OCI-LY1 (cell line): ENCODE measurements around the gene ASF1B.

Source experiments
- H2AFZ ChIP-seq: fragments of 200-600 bp; sonication (generic), shearing (Covaris generic); 2 replicates; pipeline ENCODE4 v1.6.0; 2014; ENCODE audit warnings: antibody characterized with exemption, mild to moderate bottlenecking, low read length
- H3F3A ChIP-seq: fragments of 200-600 bp; sonication (generic), shearing (Covaris generic); 2 replicates; pipeline ENCODE4 v1.6.0; 2014; ENCODE audit warnings: mild to moderate bottlenecking, antibody characterized with exemption, low read length, moderate library complexity; ENCODE audit not compliant: insufficient read depth
- H3K27ac ChIP-seq: fragments of 200-600 bp; sonication (generic); 2 replicates; pipeline ENCODE4 v1.5.1; 2014; ENCODE audit warnings: low read length, mixed run types, mild to moderate bottlenecking, low read depth; ENCODE audit not compliant: poor library complexity, severe bottlenecking
- H3K27me3 ChIP-seq: fragments of 200-600 bp; sonication (generic); 2 replicates; pipeline ENCODE4 v1.6.0; 2014; ENCODE audit warnings: antibody characterized with exemption, mild to moderate bottlenecking, low read length, moderate library complexity; ENCODE audit not compliant: insufficient read depth
- H3K36me3 ChIP-seq: fragments of 200-600 bp; sonication (generic); 2 replicates; pipeline ENCODE4 v1.6.1; 2014; ENCODE audit warnings: mild to moderate bottlenecking, antibody characterized with exemption, low read length, moderate library complexity, mixed read lengths; ENCODE audit not compliant: insufficient read depth
- H3K4me1 ChIP-seq: fragments of 200-600 bp; sonication (generic); 2 replicates; pipeline ENCODE4 v1.5.1; 2014; ENCODE audit warnings: mild to moderate bottlenecking, low read length, moderate library complexity; ENCODE audit not compliant: insufficient read depth, severe bottlenecking
- H3K4me2 ChIP-seq: fragments of 200-600 bp; sonication (generic), shearing (Covaris generic); 2 replicates; pipeline ENCODE4 v1.6.1; 2014; ENCODE audit warnings: low read length
- H3K4me3 ChIP-seq: fragments of 200-600 bp; sonication (generic); 2 replicates; pipeline ENCODE4 v1.5.1; 2014; ENCODE audit warnings: low read length, low read depth, mild to moderate bottlenecking, mixed read lengths; ENCODE audit not compliant: poor library complexity, severe bottlenecking
- H3K79me2 ChIP-seq: fragments of 200-600 bp; shearing (Covaris generic); 2 replicates; pipeline ENCODE4 v1.6.1; 2016; ENCODE audit warnings: mixed run types, low read length, mixed read lengths; ENCODE audit not compliant: insufficient read depth
- H3K9ac ChIP-seq: fragments of 200-600 bp; sonication (generic), shearing (Covaris generic); 2 replicates; pipeline ENCODE4 v1.6.1; 2014; ENCODE audit warnings: mild to moderate bottlenecking, low read length, mixed read lengths
- H3K9me2 ChIP-seq: fragments of 200-600 bp; sonication (generic), shearing (Covaris generic); 2 replicates; pipeline ENCODE4 v1.6.1; 2014; ENCODE audit warnings: low read depth, mild to moderate bottlenecking, low read length, mixed read lengths
- H3K9me3 ChIP-seq: fragments of 200-600 bp; shearing (Covaris generic); 2 replicates; pipeline ENCODE4 v1.6.1; 2014; ENCODE audit warnings: low read length, mixed read lengths
- H4K20me1 ChIP-seq: fragments of 200-600 bp; sonication (generic), shearing (Covaris generic); 2 replicates; pipeline ENCODE4 v1.6.0; 2016; ENCODE audit warnings: mild to moderate bottlenecking, low read length; ENCODE audit not compliant: insufficient read depth
- EZH2 ChIP-seq: fragments of 200-600 bp; sonication (generic), shearing (Covaris generic); IDR thresholded peaks from 2 replicates; pipeline ENCODE4 v1.8.0; 2017; ENCODE audit warnings: borderline replicate concordance, mixed run types, mild to moderate bottlenecking, antibody characterized with exemption, low read length, moderate library complexity, mixed read lengths
- TF ChIP-seq, protein P1 (sequence below): fragments of 200-600 bp; sonication (generic), shearing (Covaris generic); IDR thresholded peaks from 2 replicates; pipeline ENCODE4 v1.5.1; 2017; ENCODE audit warnings: mild to moderate bottlenecking, antibody characterized with exemption, low read length, moderate library complexity, mixed read lengths

Gene ASF1B

DNA sequence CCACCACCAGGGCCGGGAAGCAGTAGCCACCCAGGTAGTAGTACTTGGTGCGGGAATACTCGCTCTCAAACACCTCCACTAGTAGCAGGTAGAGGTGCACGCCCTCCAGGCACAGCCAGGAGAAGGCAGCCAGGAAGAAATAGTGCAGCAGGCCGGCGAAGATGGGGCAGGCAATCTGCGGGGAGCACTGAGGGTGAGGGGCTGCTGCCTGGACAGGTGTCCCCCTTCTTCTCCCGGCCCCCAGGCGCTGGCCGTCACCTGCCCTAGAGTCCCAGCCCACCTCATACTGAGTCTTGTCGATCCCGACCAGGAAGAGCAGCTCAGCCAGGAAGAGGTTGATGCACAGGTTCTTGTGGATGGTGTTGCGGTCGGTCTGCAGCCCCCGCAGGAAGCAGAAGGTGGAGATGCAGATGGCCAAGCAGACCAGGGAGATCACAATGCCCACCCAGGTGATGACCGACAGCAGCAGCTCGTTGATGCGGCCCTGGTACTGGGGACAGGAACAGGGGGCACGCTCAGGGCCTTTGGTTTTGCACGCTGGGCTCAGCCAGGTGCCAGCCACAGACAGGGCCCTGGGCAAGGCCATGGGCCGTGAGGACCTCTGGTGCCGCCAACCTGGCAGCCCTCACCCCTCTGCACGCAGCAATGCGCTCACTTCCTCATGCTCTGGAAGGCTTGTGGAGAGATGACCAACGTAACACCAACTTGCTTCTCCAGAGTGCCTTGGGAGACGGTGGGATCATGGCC, 20.8 kb upstream of the ASF1B start:
- Histone ChIP-seq H3K36me3 (no peaks in the 10 kb centered on the region), H3F3A (no peaks in the 10 kb centered on the region), H2AFZ (no peak overlapping the region), H3K4me1 (no peaks in the 10 kb centered on the region), H3K27me3 (no peaks in the 10 kb centered on the region), H3K4me3 (no peak overlapping the region), H3K79me2 (no peaks in the 10 kb centered on the region), H3K9me2 (no peaks in the 10 kb centered on the region), H4K20me1 (no peaks in the 10 kb centered on the region), H3K9ac (no peak overlapping the region), H3K9me3 (no peaks in the 10 kb centered on the region), H3K27ac (no peak overlapping the region), H3K4me2 (no peak overlapping the region)
- TF ChIP-seq EZH2 = no peak
- TF ChIP-seq, protein P1, sequence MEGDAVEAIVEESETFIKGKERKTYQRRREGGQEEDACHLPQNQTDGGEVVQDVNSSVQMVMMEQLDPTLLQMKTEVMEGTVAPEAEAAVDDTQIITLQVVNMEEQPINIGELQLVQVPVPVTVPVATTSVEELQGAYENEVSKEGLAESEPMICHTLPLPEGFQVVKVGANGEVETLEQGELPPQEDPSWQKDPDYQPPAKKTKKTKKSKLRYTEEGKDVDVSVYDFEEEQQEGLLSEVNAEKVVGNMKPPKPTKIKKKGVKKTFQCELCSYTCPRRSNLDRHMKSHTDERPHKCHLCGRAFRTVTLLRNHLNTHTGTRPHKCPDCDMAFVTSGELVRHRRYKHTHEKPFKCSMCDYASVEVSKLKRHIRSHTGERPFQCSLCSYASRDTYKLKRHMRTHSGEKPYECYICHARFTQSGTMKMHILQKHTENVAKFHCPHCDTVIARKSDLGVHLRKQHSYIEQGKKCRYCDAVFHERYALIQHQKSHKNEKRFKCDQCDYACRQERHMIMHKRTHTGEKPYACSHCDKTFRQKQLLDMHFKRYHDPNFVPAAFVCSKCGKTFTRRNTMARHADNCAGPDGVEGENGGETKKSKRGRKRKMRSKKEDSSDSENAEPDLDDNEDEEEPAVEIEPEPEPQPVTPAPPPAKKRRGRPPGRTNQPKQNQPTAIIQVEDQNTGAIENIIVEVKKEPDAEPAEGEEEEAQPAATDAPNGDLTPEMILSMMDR = no peak

DNA sequence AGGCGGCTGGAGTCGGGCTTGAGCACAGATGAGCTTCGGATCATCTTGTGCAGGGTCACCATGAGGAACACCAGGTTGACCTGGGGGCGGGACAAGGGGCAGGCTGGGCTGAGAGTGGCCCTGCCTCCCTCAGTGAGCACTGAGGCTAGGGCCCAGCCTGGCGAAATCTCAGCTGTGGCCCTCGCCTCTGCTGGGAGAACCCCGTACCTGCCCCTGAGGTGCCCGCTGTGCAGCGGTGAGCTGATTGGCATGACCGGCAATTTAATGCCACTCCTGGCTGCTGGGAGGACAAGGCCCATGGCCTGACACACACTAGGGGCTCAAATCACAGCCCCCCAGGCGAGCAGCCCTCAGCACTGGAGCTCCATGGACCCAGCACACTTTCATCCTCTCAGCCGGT, 19.7 kb upstream of the ASF1B start:
- Histone ChIP-seq H3K27me3 (no peaks in the 10 kb centered on the region), H3K9me3 (no peaks in the 10 kb centered on the region), H3K9ac (no peak overlapping the region), H3K9me2 (no peaks in the 10 kb centered on the region), H3K36me3 (no peaks in the 10 kb centered on the region), H3K4me2 (no peak overlapping the region), H4K20me1 (no peaks in the 10 kb centered on the region), H3K27ac (no peak overlapping the region), H3F3A (no peaks in the 10 kb centered on the region), H3K79me2 (no peaks in the 10 kb centered on the region), H2AFZ (no peak overlapping the region), H3K4me1 (no peaks in the 10 kb centered on the region), H3K4me3 (no peak overlapping the region)
- no peak for TF ChIP-seq EZH2
- TF ChIP-seq, protein P1 = no peak

DNA sequence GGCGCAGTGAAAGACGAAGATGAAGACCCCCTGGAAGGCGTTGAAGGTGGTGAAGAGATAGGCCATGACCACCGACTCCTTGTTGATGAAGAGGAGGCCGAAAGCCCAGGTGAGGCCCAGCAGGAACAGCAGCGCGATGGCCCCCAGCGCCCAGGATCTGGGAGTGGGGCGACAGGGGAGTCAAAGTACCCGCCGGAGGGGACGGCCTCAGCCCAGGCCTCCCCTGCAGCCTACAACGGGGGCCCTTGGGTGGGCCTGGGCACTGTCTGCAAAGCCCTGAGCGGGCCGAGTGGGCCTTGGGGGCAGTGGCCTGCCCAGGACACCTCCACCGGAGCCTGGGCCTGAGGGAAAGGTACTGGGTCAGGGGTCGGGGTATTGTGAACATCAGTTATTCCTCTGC, 19.0 kb upstream of the ASF1B start:
- H3K9me2 ChIP-seq = no peaks in the 10 kb centered on the region
- H3K9me3 ChIP-seq = no peaks in the 10 kb centered on the region
- no peaks in the 10 kb centered on the region for H3F3A ChIP-seq
- H3K4me2 ChIP-seq = no peak overlapping the region
- H3K27ac ChIP-seq = no peak overlapping the region
- no peak overlapping the region for H2AFZ ChIP-seq
- H4K20me1 ChIP-seq = no peaks in the 10 kb centered on the region
- H3K4me1 ChIP-seq = no peaks in the 10 kb centered on the region
- H3K9ac ChIP-seq = no peak overlapping the region
- H3K27me3 ChIP-seq = no peaks in the 10 kb centered on the region
- no peaks in the 10 kb centered on the region for H3K36me3 ChIP-seq
- TF ChIP-seq, protein P1 = no peak
- TF ChIP-seq EZH2 = no peak
- no peak overlapping the region for H3K4me3 ChIP-seq
- no peaks in the 10 kb centered on the region for H3K79me2 ChIP-seq
